ENCODE measurements around the gene C2CD3. TPM values are rescaled to one million over a fixed set of nuclear protein-coding genes. Genes with fewer than 3 reads are reported as not detected.

C2CD3 gene
- total and polyA plus RNA-seq, 9 of the 15 experiments (the other 6 are each of a cell fraction or from before 2014, with no cell fraction given): 4.4 to 20.2 (median 15.4) TPM

DNA sequence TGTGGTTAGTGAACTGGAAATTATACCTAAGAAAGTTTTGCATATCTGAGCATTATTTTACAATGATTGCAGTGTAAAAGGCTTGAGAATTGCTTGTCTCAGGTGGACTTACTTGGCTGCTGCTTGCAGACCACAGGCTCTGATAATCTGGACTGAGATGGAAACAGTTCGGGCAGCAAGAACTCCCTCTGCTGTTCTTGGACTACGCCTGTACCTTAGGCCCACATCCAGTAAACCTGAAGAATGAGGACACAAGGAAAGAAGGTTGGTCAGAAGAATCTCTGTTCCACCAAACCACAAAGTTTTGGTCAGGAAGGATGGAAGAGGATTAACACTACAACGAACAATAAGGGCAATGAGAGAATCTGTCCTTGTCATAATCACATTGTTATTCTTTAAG, 80.1 kb downstream of the C2CD3 start (continued):
- TF ChIP-seq PRMT5 (CRISPR knock-in tag; IDR thresholded peaks at IDR 0.05): no peak
- TF ChIP-seq, protein P1, sequence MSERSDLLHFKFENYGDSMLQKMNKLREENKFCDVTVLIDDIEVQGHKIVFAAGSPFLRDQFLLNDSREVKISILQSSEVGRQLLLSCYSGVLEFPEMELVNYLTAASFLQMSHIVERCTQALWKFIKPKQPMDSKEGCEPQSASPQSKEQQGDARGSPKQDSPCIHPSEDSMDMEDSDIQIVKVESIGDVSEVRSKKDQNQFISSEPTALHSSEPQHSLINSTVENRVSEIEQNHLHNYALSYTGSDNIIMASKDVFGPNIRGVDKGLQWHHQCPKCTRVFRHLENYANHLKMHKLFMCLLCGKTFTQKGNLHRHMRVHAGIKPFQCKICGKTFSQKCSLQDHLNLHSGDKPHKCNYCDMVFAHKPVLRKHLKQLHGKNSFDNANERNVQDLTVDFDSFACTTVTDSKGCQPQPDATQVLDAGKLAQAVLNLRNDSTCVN (CRISPR knock-in tag; IDR thresholded peaks at IDR 0.05): no peak
- TF ChIP-seq RAD21 (CRISPR knock-in tag; conservative IDR thresholded peaks at IDR 0.05 in 1 of 2, IDR thresholded peaks at IDR 0.05 in 1 of 2): peak; percentile 74 to 88
- TF ChIP-seq, protein P2, sequence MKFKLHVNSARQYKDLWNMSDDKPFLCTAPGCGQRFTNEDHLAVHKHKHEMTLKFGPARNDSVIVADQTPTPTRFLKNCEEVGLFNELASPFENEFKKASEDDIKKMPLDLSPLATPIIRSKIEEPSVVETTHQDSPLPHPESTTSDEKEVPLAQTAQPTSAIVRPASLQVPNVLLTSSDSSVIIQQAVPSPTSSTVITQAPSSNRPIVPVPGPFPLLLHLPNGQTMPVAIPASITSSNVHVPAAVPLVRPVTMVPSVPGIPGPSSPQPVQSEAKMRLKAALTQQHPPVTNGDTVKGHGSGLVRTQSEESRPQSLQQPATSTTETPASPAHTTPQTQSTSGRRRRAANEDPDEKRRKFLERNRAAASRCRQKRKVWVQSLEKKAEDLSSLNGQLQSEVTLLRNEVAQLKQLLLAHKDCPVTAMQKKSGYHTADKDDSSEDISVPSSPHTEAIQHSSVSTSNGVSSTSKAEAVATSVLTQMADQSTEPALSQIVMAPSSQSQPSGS (CRISPR knock-in tag; IDR thresholded peaks at IDR 0.05): no peak
- no peak for TF ChIP-seq DACH1 (IDR thresholded peaks at IDR 0.05; ENCODE audit: partially characterized antibody)
- no peak for TF ChIP-seq ZNF785 (CRISPR knock-in tag; IDR thresholded peaks at IDR 0.05)
- TF ChIP-seq ZFPM2 (CRISPR knock-in tag; IDR thresholded peaks at IDR 0.05): no peak
- TF ChIP-seq, protein P3, sequence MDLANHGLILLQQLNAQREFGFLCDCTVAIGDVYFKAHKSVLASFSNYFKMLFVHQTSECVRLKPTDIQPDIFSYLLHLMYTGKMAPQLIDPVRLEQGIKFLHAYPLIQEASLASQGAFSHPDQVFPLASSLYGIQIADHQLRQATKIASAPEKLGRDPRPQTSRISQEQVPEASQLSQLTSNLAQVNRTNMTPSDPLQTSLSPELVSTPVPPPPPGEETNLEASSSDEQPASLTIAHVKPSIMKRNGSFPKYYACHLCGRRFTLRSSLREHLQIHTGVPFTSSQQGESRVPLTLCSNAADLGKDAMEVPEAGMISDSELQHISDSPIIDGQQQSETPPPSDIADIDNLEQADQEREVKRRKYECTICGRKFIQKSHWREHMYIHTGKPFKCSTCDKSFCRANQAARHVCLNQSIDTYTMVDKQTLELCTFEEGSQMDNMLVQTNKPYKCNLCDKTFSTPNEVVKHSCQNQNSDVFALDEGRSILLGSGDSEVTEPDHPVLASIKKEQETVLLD (IDR thresholded peaks at IDR 0.05): no peak
- TF ChIP-seq RB1 (IDR thresholded peaks at IDR 0.05; ENCODE audit: low read depth): peak; percentile 36; the same call in 1 of the 2 replicates
- TF ChIP-seq TBL1XR1 (IDR thresholded peaks at IDR 0.05; ENCODE audit: low read length in 2 of 2): no peak
- TF ChIP-seq ZNF586 (CRISPR knock-in tag; conservative IDR thresholded peaks at IDR 0.05): no peak
- TF ChIP-seq NCOA1 (IDR thresholded peaks at IDR 0.05; ENCODE audit: low read depth): no peak
- no peak for TF ChIP-seq LEF1 (IDR thresholded peaks at IDR 0.05)
